Activated naive CD8-positive, alpha-beta T cell (primary cell): ENCODE data around the gene TRNP1.
"Not testable (repeated sequence)": the region's sequence is repeated elsewhere in the genome, so short reads cannot be mapped to it uniquely, and the experiment has no call there.

Source experiments
- H3K27ac Mint-ChIP-seq: one replicate; pipeline ENCODE4 v1.8.0; 2021; ENCODE audit warnings: mixed read lengths
- H3K27me3 Mint-ChIP-seq: one replicate; pipeline ENCODE4 v1.8.0; 2021; ENCODE audit warnings: mixed read lengths
- H3K36me3 Mint-ChIP-seq: one replicate; pipeline ENCODE4 v1.8.0; 2021; ENCODE audit warnings: mixed read lengths
- H3K4me1 Mint-ChIP-seq: one replicate; pipeline ENCODE4 v1.8.0; 2021; ENCODE audit warnings: low read depth, mixed read lengths
- H3K4me3 Mint-ChIP-seq: one replicate; pipeline ENCODE4 v1.8.0; 2021; ENCODE audit warnings: mild to moderate bottlenecking, mixed read lengths
- H3K9me3 Mint-ChIP-seq: one replicate; pipeline ENCODE4 v1.8.0; 2021; ENCODE audit warnings: low read depth, mixed read lengths

Gene TRNP1

GRCh38 chr1:26989403-26990109 is 3.9 kb upstream of the TRNP1 start:
- H3K4me3 Mint-ChIP-seq, result not testable (repeated sequence)

DNA sequence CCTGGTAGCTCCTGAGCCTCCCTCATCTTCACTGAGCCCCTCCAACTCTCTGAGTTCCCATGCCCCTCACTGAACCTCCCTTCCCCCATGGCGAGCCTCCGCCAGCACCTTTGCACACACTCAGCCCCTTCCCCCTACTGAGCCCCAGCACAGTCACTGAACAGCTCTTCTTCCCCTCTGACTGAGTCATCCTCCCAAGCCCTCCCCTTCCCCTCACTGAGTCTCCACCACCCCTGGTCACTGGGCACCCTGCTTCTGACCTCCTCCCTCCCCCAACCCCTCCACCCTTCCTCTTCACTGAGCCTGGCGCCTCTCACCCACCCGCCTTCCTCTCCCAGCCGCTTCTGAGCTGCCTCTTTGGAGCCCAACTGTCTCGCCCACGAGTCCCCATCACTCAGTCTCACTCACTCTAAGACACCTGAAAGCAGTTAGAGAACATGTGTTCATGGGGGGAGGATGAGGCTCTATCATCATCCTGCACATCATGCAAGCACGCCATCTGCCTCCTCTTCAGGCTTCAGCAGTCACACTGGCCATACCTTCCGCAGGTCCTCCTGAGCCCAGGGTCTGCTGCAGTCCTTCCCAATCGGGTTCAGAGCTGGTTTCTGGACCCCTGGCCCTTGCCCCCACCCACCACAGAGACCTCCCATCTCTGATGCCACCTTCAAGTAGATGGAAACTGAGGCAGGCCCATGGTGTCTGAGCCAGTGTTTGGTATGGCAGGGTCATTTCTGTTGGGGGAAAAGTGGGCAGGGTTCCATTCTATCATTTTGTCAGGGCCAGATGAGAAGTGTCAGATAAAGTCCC is 2.0 kb upstream of the TRNP1 start:
- H3K27ac Mint-ChIP-seq, result no peak overlapping the region
- no peaks in the 10 kb centered on the region for H3K36me3 Mint-ChIP-seq
- H3K4me1 Mint-ChIP-seq, result peaks cover 11% of the 10 kb centered on the region
- peak overlapping the region; percentile 23 for H3K4me3 Mint-ChIP-seq
- peaks cover 14% of the 10 kb centered on the region for H3K27me3 Mint-ChIP-seq
- H3K9me3 Mint-ChIP-seq, result no peaks in the 10 kb centered on the region

More at GRCh38 chr1:26989403-26990109, 3.9 kb upstream of the TRNP1 start:
- peaks cover 10% of the 10 kb centered on the region for H3K27me3 Mint-ChIP-seq
- H3K27ac Mint-ChIP-seq, H3K9me3 Mint-ChIP-seq, H3K36me3 Mint-ChIP-seq: not testable (repeated sequence)
- peaks cover 11% of the 10 kb centered on the region for H3K4me1 Mint-ChIP-seq

DNA sequence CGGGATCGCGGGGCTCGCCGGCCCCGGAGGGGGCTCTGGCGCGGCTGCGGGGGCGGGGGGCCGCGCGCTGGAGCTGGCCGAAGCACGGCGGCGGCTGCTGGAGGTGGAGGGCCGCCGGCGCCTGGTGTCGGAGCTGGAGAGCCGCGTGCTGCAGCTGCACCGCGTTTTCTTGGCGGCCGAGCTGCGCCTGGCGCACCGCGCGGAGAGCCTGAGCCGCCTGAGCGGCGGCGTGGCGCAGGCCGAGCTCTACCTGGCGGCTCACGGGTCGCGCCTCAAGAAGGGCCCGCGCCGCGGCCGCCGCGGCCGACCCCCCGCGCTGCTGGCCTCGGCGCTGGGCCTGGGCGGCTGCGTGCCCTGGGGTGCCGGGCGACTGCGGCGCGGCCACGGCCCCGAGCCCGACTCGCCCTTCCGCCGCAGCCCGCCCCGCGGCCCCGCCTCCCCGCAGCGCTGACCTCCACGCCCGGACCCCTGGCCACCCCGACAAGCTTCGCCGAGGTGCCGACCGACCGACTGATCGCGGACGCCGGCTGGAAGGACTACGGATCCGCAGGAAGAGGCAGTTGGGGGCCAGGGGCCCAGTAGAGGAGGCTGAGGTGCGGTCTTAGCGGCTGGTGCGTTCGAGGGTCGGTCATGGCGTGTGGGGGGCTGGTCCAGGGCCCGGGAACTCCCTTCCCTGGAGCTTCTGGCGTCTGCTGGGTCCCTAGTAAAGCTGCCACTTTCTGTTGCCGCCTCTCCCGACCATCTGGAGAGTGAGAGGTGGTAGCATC is 711 bp downstream of the TRNP1 start:
- Mint-ChIP-seq H3K27me3 (peaks cover 20% of the 10 kb centered on the region), H3K36me3 (no peaks in the 10 kb centered on the region), H3K9me3 (no peaks in the 10 kb centered on the region), H3K4me3 (peak overlapping the region; percentile 81), H3K27ac (no peak overlapping the region), H3K4me1 (peaks cover 17% of the 10 kb centered on the region)

DNA sequence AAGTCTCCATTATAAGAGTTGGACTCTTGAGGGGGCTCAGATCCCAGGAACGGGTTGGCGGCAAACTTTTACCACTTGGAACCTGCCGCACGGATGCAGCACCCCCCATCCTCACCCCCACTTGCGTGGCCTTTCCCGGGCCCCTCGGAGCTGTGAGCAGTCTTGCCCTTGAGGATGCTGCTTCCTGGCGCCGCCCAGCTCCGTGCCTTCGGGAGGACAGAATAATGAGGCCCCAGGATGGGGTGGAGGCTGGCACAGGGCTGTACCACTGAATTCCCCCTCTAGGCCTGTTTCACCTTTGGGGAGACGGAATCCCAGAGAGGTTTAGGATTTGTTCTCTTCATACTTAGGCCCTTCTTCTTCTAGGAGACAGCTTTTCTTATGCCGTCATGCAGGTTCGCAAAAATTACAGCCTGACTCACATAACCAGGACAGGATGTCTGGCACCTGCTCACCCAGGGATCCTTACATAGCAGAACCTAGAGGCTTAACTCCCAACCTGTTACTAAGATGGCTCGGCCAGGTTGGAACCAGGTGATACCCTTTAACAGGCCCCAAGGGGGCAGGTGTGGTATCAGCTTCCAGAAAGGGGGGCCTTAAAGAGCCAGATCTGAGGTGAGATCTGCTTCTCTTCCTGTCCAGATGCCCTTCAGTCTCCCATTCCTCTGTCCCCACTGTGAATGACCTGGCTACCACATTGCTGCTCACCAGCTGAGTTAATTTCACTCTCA is 1.5 kb downstream of the TRNP1 start:
- Mint-ChIP-seq H3K27me3 (peaks cover 20% of the 10 kb centered on the region), H3K36me3 (no peaks in the 10 kb centered on the region), H3K27ac (no peak overlapping the region), H3K9me3 (no peaks in the 10 kb centered on the region), H3K4me1 (peaks cover 17% of the 10 kb centered on the region), H3K4me3 (peak overlapping the region; percentile 81)

GRCh38 chr1:26996024-26996423 is 2.5 kb downstream of the TRNP1 start:
- H3K4me1 Mint-ChIP-seq, result peaks cover 17% of the 10 kb centered on the region
- no peak overlapping the region for H3K4me3 Mint-ChIP-seq
- H3K9me3 Mint-ChIP-seq, result no peaks in the 10 kb centered on the region
- no peak overlapping the region for H3K27ac Mint-ChIP-seq
- no peaks in the 10 kb centered on the region for H3K36me3 Mint-ChIP-seq
- H3K27me3 Mint-ChIP-seq, result peaks cover 17% of the 10 kb centered on the region

- Mint-ChIP-seq H3K4me1 (peaks cover 12% of the 10 kb centered on the region), H3K9me3 (no peaks in the 10 kb centered on the region), H3K27me3 (peaks cover 15% of the 10 kb centered on the region), H3K27ac (no peak overlapping the region), H3K36me3 (no peaks in the 10 kb centered on the region), H3K4me3 (no peak overlapping the region)
Observed at GRCh38 chr1:26996665-26997064, 3.2 kb downstream of the TRNP1 start.

- H3K4me1 Mint-ChIP-seq, result peaks cover 6% of the 10 kb centered on the region
- no peaks in the 10 kb centered on the region for H3K36me3 Mint-ChIP-seq
- no peak overlapping the region for H3K27ac Mint-ChIP-seq
- H3K9me3 Mint-ChIP-seq, result no peaks in the 10 kb centered on the region
- peaks cover 9% of the 10 kb centered on the region for H3K27me3 Mint-ChIP-seq
- H3K4me3 Mint-ChIP-seq, result no peak overlapping the region
Observed at GRCh38 chr1:26998429-26999300, 5.2 kb downstream of the TRNP1 start.

GRCh38 chr1:26999440-26999987 is 6.0 kb downstream of the TRNP1 start:
- Mint-ChIP-seq H3K4me1 (peaks cover 6% of the 10 kb centered on the region), H3K27ac (no peak overlapping the region), H3K4me3 (no peak overlapping the region), H3K36me3 (no peaks in the 10 kb centered on the region), H3K27me3 (peaks cover 9% of the 10 kb centered on the region), H3K9me3 (no peaks in the 10 kb centered on the region)

DNA sequence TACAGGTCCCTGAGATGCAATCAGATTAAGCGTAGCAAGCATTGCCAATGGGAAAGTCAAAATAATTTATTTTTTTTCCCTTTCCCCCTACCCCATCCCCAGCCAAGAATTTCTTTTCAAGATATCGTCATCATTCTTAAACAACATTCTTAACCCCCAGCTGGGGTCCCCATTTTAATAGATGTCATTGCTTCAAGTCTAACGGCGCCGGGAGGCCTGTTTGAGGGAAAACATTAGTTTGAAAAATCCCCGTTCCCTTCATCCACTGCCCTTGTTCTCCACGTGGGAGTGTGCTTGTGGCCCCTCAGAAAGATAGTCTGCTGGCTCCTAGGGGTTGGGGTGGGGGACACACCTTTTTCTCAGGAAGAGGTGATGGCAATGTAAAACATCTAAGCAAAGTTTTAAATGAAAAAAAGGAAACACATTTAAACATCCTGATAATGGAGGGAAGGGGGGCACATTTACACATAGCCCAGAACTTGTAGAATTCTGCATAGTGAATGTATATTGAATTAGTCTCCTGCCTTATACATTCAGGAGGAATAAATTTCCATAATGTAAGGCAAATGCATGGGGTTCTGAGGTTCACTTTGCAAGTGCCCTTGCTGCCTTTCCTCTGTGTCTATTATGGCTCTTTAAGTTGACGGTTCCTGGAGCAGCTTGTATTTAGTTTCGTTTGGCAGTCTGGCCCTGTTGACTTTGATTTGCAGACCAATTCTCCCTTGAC is 6.8 kb downstream of the TRNP1 start:
- Mint-ChIP-seq H3K36me3 (no peaks in the 10 kb centered on the region), H3K4me3 (no peak overlapping the region), H3K9me3 (no peaks in the 10 kb centered on the region), H3K27ac (no peak overlapping the region), H3K4me1 (peaks cover 6% of the 10 kb centered on the region), H3K27me3 (peaks cover 9% of the 10 kb centered on the region)

GRCh38 chr1:27000817-27001460 is 7.4 kb downstream of the TRNP1 start:
- no peaks in the 10 kb centered on the region for H3K36me3 Mint-ChIP-seq
- H3K27ac Mint-ChIP-seq, result no peak overlapping the region
- H3K4me1 Mint-ChIP-seq, result peaks cover 6% of the 10 kb centered on the region
- H3K4me3 Mint-ChIP-seq, result no peak overlapping the region
- H3K9me3 Mint-ChIP-seq, result no peaks in the 10 kb centered on the region
- peaks cover 7% of the 10 kb centered on the region for H3K27me3 Mint-ChIP-seq

- Mint-ChIP-seq H3K9me3 (no peaks in the 10 kb centered on the region), H3K4me1 (peaks cover 6% of the 10 kb centered on the region), H3K4me3 (no peak overlapping the region), H3K36me3 (no peaks in the 10 kb centered on the region), H3K27ac (no peak overlapping the region), H3K27me3 (peaks cover 3% of the 10 kb centered on the region)
Observed at GRCh38 chr1:27001570-27002360, 8.3 kb downstream of the TRNP1 start.

DNA sequence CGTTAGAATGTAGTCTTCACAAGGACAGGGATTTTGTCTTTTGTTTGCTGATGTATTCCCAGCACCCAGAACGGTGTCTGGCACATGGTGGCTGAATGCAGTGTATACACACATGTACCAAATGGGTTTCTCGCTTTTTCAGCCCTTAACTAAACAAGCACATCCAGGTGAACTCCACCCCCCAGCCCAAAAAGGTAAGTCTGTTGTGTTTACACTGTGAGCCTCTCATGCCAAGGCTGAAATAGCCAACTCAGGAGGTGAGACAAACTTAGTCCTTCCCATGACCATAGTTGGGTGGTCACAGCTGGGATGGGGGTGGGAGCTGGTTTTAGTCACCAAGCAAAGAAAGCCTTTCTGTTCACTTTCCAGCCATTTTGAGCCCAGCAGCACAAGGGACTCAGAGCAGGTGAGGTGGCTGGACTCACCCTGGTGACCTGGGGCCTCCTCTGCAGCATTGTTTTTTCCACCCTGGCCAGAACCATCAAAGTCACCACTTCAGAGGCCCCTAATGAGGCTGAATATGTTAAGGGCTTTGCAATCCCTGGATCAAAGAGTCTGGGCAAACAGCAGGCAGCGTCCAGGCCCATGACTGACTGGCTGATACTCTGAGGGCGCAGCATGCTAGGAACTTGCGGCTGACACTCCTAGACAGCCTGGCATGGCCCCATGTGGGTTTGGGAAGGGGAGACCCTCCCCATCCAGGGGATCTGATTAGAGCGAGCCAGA is 10.4 kb downstream of the TRNP1 start:
- no peak overlapping the region for H3K27ac Mint-ChIP-seq
- H3K9me3 Mint-ChIP-seq, result no peaks in the 10 kb centered on the region
- no peaks in the 10 kb centered on the region for H3K27me3 Mint-ChIP-seq
- no peaks in the 10 kb centered on the region for H3K36me3 Mint-ChIP-seq
- no peaks in the 10 kb centered on the region for H3K4me1 Mint-ChIP-seq
- no peak overlapping the region for H3K4me3 Mint-ChIP-seq
